HepG2 (cell line): ENCODE results near the gene EPHA4. TPM values are rescaled to one million over a fixed set of nuclear protein-coding genes. Genes with fewer than 3 reads are reported as not detected.

Source experiments
- ATAC-seq: fragments of 200-7000 bp; cut with Tn5 transposase; 3 replicates; pipeline ENCODE4 v1.9.1; 2020; ENCODE audit warnings: mild to moderate bottlenecking, moderate library complexity
- BruUV-seq: library from RNA; stranded (reverse); fragments of 400-500 nt; replicated peaks from 2 replicates; lab custom pipeline; 2021; lab: Mats Ljungman, UMichigan
- CTCF ChIA-PET: fragments of 300-600 bp; formaldehyde crosslinking; extraction: SDS; loops from one replicate; lab custom pipeline; 2021; ENCODE audit warnings: low total read pairs, inconsistent platforms, low intra/inter-chr PET ratio; lab: Yijun Ruan, JAX
- POLR2A ChIA-PET: fragments of 350-600 bp; sonication (Branson Sonifier 250); formaldehyde crosslinking; loops from one replicate; lab custom pipeline; 2020; ENCODE audit warnings: antibody characterized with exemption, inconsistent platforms; lab: Yijun Ruan, JAX
- DNase-seq: peaks from one replicate; pipeline ENCODE4 v3.0.0-alpha.2; 2015; ENCODE audit warnings: low spot score
- FAIRE-seq: peaks from 3 replicates; lab custom pipeline; 2011; peaks lifted over from hg19 to GRCh38; lab: Jason Lieb, UNC
- H2AFZ ChIP-seq: one replicate; pipeline ENCODE4 v1.6.1; 2011; ENCODE audit warnings: low read length, inconsistent platforms
- H3K27ac ChIP-seq: fragments of 300-600 bp; 3 replicates; pipeline ENCODE4 v1.8.0; 2011; ENCODE audit warnings: mixed run types, mild to moderate bottlenecking, mixed read lengths, low read length, inconsistent platforms; ENCODE audit not compliant: insufficient read depth; ENCODE audit errors: extremely low read length
- H3K27me3 ChIP-seq, 2 experiments: fragments of 200-600 bp in 1 of 2; 2 replicates in 1 of 2; 3 replicates in 1 of 2; pipeline versions ENCODE4 v1.6.0 to v1.8.0; 2011; ENCODE audit warnings: low read length in 2 of 2, mild to moderate bottlenecking in 2 of 2, moderate library complexity in 2 of 2, inconsistent platforms in 1 of 2; ENCODE audit not compliant: insufficient read depth in 2 of 2, control insufficient read depth in 1 of 2
- H3K36me3 ChIP-seq, 2 experiments: fragments of 200-600 bp in 1 of 2; replicated peaks in 1 of 2; 2 replicates in 1 of 2; 3 replicates in 1 of 2; pipeline versions ENCODE4 v1.5.1 to v1.8.0; 2011; ENCODE audit warnings: low read length in 2 of 2, inconsistent platforms in 1 of 2; ENCODE audit not compliant: insufficient read depth in 2 of 2, control insufficient read depth in 1 of 2
- H3K4me1 ChIP-seq: 2 replicates; pipeline ENCODE4 v1.5.1; 2012; ENCODE audit warnings: low read length, inconsistent platforms; ENCODE audit not compliant: insufficient read depth
- H3K4me2 ChIP-seq: 2 replicates; pipeline ENCODE4 v1.6.0; 2011; ENCODE audit warnings: low read depth, low read length, inconsistent platforms
- H3K4me3 ChIP-seq, 3 experiments: fragments of 200-600 bp in 1 of 3; sonication (generic), shearing (Covaris generic) in 1 of 3; replicated peaks in 1 of 3; 2 replicates each; pipeline ENCODE4 v1.5.1; 2011 to 2016; ENCODE audit warnings: low read length in 3 of 3, inconsistent platforms in 2 of 3, low read depth in 2 of 3, mild to moderate bottlenecking in 2 of 3, control low read depth in 1 of 3, mixed read lengths in 1 of 3; ENCODE audit not compliant: insufficient read depth in 1 of 3
- H3K79me2 ChIP-seq: one replicate; pipeline ENCODE4 v1.6.1; 2011; ENCODE audit warnings: low read length, inconsistent platforms; ENCODE audit not compliant: insufficient read depth
- H3K9ac ChIP-seq: 2 replicates; pipeline ENCODE4 v1.6.0; 2011; ENCODE audit warnings: mild to moderate bottlenecking, low read depth, low read length, inconsistent platforms; ENCODE audit not compliant: insufficient read depth
- H3K9me3 ChIP-seq: 2 replicates; pipeline ENCODE4 v1.5.1; 2012; ENCODE audit warnings: mild to moderate bottlenecking, low read length
- H4K20me1 ChIP-seq: 2 replicates; pipeline ENCODE4 v1.6.0; 2011; ENCODE audit warnings: inconsistent platforms, mild to moderate bottlenecking, low read length, moderate library complexity; ENCODE audit not compliant: insufficient read depth
- HHEX ChIP-seq: IDR thresholded peaks from 2 replicates; pipeline ENCODE4 v1.6.1; 2016; ENCODE audit warnings: control low read depth
- JUNB ChIP-seq: sonication (generic); formaldehyde crosslinking; IDR thresholded peaks from 2 replicates; pipeline ENCODE4 v1.8.0; 2022; ENCODE audit warnings: missing genetic modification reagents, mild to moderate bottlenecking, borderline replicate concordance
- KAT7 ChIP-seq: IDR thresholded peaks from 2 replicates; pipeline ENCODE4 v1.6.1; 2018; ENCODE audit warnings: borderline replicate concordance, missing compliant biosample characterization
- KLF16 ChIP-seq, 2 experiments: sonication (generic) in 1 of 2; formaldehyde crosslinking in 1 of 2; IDR thresholded peaks; 2 replicates each; pipeline versions ENCODE4 v1.6.1 to v1.8.0; 2016 to 2023; ENCODE audit warnings: missing genetic modification reagents in 2 of 2, missing compliant biosample characterization in 1 of 2
- ONECUT2 ChIP-seq: sonication (generic); formaldehyde crosslinking; IDR thresholded peaks from 2 replicates; pipeline ENCODE4 v1.4.0; 2020; ENCODE audit warnings: missing genetic modification reagents
- PLRG1 ChIP-seq: fragments of 450-650 bp; conservative IDR thresholded peaks from 2 replicates; pipeline ENCODE4 v1.6.1; 2016
- RCOR2 ChIP-seq: IDR thresholded peaks from 2 replicates; pipeline ENCODE4 v1.6.1; 2016; ENCODE audit warnings: missing biosample characterization, missing genetic modification reagents
- SIX1 ChIP-seq: sonication (generic); formaldehyde crosslinking; IDR thresholded peaks from 2 replicates; pipeline ENCODE4 v1.4.0; 2020; ENCODE audit warnings: missing genetic modification reagents, borderline replicate concordance
- ZNF331 ChIP-seq: sonication (generic); formaldehyde crosslinking; IDR thresholded peaks from 2 replicates; pipeline ENCODE4 v1.4.0; 2020; ENCODE audit warnings: missing genetic modification reagents
- ZNF777 ChIP-seq: sonication (generic); formaldehyde crosslinking; IDR thresholded peaks from 2 replicates; pipeline ENCODE4 v1.4.0; 2020; ENCODE audit warnings: missing genetic modification reagents
- WGBS: methylation state at CpG from one replicate; pipeline ENCODE4 v1.1.6; 2017; ENCODE audit warnings: low lambda C conversion rate; 5-methylcytosine and 5-hydroxymethylcytosine counted together
- in situ Hi-C: cut with HindIII; loops from 2 replicates; pipeline ENCODE4 v1.10.0; 2017; ENCODE audit warnings: low pct_unique_long_range_greater_than_20kb; ENCODE audit not compliant: extremely low pct_ligation_motif_present
- intact Hi-C: fragments of 100-400 bp; cut with micrococcal nuclease; formaldehyde crosslinking; loops from one replicate; pipeline ENCODE4 v1.10.0; 2022; ENCODE audit not compliant: unreplicated experiment
- polyA plus RNA-seq, 8 experiments: library from polyadenylated mRNA; depleted of rRNA in 3 of 8; stranded (reverse) in 7 of 8; unstranded in 1 of 8; fragments of >200 nt; fragmentation: Illumina TruSeq in 4 of 8; extraction: Trizol in 4 of 8; gene quantifications; 2 replicates each; pipeline versions ENCODE4 v1.2.1 to v1.2.3, GENCODE V29; 2011 to 2016; ENCODE audit warnings: low read depth in 4 of 8, missing spikeins in 1 of 8, mixed read lengths in 1 of 8; ENCODE audit not compliant: insufficient read depth in 1 of 8
- total RNA-seq, 5 experiments: library from RNA; depleted of rRNA; stranded (reverse); fragments of >200 nt; fragmentation: Illumina TruSeq; extraction: Trizol; gene quantifications; 2 replicates each; pipeline ENCODE4 v1.2.3, GENCODE V29; 2016; ENCODE audit warnings: low read depth in 1 of 5
- TF ChIP-seq, protein P1 (sequence below): sonication (generic); formaldehyde crosslinking; IDR thresholded peaks from 2 replicates; pipeline ENCODE4 v1.8.0; 2022; ENCODE audit warnings: low read depth, missing genetic modification reagents
- TF ChIP-seq, protein P2 (sequence below): sonication (generic); formaldehyde crosslinking; IDR thresholded peaks from 2 replicates; pipeline ENCODE4 v1.4.0; 2020; ENCODE audit warnings: mild to moderate bottlenecking, missing genetic modification reagents
- TF ChIP-seq, protein P3 (sequence below): sonication (generic); formaldehyde crosslinking; IDR thresholded peaks from 2 replicates; pipeline ENCODE4 v1.4.0; 2020; ENCODE audit warnings: mild to moderate bottlenecking, missing genetic modification reagents
- TF ChIP-seq, protein P4 (sequence below): sonication (generic); formaldehyde crosslinking; IDR thresholded peaks from 2 replicates; pipeline ENCODE4 v1.4.0; 2020; ENCODE audit warnings: low read depth, missing genetic modification reagents
- TF ChIP-seq, protein P5 (sequence below): sonication (generic); formaldehyde crosslinking; IDR thresholded peaks from 2 replicates; pipeline ENCODE4 v1.5.0; 2020; ENCODE audit warnings: missing genetic modification reagents

EPHA4 gene
- total and polyA plus RNA-seq, 2 of the 13 experiments (the other 11 are each of a cell fraction or from before 2014, with no cell fraction given) = not detected

DNA sequence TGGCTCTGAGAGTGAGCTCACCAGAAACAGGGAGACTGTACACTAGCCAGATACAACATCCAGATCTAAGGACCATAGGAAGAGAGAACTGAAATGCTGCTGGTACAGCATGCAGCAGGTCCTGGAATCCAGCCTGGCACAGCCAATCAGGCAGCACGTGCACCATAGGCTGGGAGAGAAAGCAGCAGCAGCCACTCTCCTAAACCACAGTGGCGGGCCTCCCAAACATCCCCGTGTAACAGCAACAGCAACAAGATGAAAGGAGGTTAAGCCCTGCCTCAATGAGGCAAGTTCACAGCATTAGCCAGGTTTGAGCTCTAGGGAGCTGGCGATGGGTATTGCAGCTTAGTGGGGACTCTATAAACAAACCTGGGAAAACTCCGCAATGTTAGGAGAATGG, 192.0 kb downstream of the EPHA4 start:
- H2AFZ ChIP-seq = no peak overlapping the region
- DNase-seq = no peak

DNA sequence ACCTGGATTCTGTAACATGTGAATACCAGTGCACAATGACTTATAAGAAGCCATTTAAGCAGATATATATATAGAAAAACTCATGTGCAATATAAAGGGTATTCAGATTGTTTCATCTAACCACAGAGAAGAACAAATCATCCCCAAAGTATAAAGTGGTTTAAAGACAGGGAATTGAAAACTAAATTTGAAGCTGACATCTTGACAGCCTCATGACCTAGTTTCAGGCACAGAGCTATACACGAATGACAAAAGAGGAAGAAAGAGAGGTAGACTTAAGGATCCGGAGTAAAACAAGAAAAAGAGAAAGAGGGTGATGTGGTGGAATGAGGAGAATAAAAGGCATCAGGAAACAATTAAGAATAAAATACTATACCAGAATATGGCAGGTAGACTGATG, 194.5 kb downstream of the EPHA4 start:
- no peak overlapping the region for H3K4me2 ChIP-seq
- in situ Hi-C loops = no loop called here
- ChIA-PET CTCF (no interaction called here), POLR2A (no interaction called here)
- H3K27ac ChIP-seq = no peak overlapping the region
- no peaks in the 10 kb centered on the region for H3K79me2 ChIP-seq
- H3K4me1 ChIP-seq = no peaks in the 10 kb centered on the region
- H4K20me1 ChIP-seq = no peaks in the 10 kb centered on the region
- H2AFZ ChIP-seq = no peak overlapping the region
- BruUV-seq = no TSS peak
- TF ChIP-seq, protein P1, sequence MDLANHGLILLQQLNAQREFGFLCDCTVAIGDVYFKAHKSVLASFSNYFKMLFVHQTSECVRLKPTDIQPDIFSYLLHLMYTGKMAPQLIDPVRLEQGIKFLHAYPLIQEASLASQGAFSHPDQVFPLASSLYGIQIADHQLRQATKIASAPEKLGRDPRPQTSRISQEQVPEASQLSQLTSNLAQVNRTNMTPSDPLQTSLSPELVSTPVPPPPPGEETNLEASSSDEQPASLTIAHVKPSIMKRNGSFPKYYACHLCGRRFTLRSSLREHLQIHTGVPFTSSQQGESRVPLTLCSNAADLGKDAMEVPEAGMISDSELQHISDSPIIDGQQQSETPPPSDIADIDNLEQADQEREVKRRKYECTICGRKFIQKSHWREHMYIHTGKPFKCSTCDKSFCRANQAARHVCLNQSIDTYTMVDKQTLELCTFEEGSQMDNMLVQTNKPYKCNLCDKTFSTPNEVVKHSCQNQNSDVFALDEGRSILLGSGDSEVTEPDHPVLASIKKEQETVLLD (CRISPR knock-in tag) = no peak
- no peak for TF ChIP-seq RCOR2 (CRISPR knock-in tag)
- TF ChIP-seq ZNF777 (CRISPR knock-in tag) = no peak
- TF ChIP-seq, protein P2, sequence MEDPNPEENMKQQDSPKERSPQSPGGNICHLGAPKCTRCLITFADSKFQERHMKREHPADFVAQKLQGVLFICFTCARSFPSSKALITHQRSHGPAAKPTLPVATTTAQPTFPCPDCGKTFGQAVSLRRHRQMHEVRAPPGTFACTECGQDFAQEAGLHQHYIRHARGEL (CRISPR knock-in tag) = no peak
- no peak for TF ChIP-seq KAT7 (CRISPR knock-in tag)
- TF ChIP-seq SIX1 (CRISPR knock-in tag) = no peak
- TF ChIP-seq, protein P3, sequence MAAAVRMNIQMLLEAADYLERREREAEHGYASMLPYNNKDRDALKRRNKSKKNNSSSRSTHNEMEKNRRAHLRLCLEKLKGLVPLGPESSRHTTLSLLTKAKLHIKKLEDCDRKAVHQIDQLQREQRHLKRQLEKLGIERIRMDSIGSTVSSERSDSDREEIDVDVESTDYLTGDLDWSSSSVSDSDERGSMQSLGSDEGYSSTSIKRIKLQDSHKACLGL = no peak
- TF ChIP-seq, protein P4, sequence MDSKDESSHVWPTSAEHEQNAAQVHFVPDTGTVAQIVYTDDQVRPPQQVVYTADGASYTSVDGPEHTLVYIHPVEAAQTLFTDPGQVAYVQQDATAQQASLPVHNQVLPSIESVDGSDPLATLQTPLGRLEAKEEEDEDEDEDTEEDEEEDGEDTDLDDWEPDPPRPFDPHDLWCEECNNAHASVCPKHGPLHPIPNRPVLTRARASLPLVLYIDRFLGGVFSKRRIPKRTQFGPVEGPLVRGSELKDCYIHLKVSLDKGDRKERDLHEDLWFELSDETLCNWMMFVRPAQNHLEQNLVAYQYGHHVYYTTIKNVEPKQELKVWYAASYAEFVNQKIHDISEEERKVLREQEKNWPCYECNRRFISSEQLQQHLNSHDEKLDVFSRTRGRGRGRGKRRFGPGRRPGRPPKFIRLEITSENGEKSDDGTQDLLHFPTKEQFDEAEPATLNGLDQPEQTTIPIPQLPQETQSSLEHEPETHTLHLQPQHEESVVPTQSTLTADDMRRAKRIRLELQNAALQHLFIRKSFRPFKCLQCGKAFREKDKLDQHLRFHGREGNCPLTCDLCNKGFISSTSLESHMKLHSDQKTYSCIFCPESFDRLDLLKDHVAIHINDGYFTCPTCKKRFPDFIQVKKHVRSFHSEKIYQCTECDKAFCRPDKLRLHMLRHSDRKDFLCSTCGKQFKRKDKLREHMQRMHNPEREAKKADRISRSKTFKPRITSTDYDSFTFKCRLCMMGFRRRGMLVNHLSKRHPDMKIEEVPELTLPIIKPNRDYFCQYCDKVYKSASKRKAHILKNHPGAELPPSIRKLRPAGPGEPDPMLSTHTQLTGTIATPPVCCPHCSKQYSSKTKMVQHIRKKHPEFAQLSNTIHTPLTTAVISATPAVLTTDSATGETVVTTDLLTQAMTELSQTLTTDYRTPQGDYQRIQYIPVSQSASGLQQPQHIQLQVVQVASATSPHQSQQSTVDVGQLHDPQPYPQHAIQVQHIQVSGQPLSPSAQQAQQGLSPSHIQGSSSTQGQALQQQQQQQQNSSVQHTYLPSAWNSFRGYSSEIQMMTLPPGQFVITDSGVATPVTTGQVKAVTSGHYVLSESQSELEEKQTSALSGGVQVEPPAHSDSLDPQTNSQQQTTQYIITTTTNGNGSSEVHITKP (CRISPR knock-in tag) = no peak
- TF ChIP-seq JUNB (CRISPR knock-in tag) = no peak
- no peak for ATAC-seq
- no peaks in the 10 kb centered on the region for H3K36me3 ChIP-seq
- H3K27me3 ChIP-seq = no peaks in the 10 kb centered on the region; a peak in 1 of 5 replicates
- intact Hi-C loops = no loop called here
- H3K9ac ChIP-seq = no peak overlapping the region
- FAIRE-seq = no peak
- no peaks in the 10 kb centered on the region for H3K9me3 ChIP-seq
- 0% methylated on average over 2 of the region's 2 CpGs for WGBS
- DNase-seq = no peak
- no peak overlapping the region for H3K4me3 ChIP-seq

More for the DNA sequence above, 192.0 kb downstream of the EPHA4 start:
- H3K9me3 ChIP-seq = no peaks in the 10 kb centered on the region
- no peaks in the 10 kb centered on the region for H3K4me1 ChIP-seq
- H4K20me1 ChIP-seq = no peaks in the 10 kb centered on the region
- POLR2A ChIA-PET = no interaction called here
- H3K36me3 ChIP-seq = no peaks in the 10 kb centered on the region
- intact Hi-C loops = no loop called here
- in situ Hi-C loops = no loop called here
- no peak for TF ChIP-seq ONECUT2 (CRISPR knock-in tag)
- no peak for TF ChIP-seq PLRG1
- no peak for TF ChIP-seq HHEX (CRISPR knock-in tag)
- no peak for TF ChIP-seq ZNF331 (CRISPR knock-in tag)
- TF ChIP-seq KLF16 (CRISPR knock-in tag; IDR thresholded peaks at IDR 0.05) = no peak
- TF ChIP-seq, protein P5, sequence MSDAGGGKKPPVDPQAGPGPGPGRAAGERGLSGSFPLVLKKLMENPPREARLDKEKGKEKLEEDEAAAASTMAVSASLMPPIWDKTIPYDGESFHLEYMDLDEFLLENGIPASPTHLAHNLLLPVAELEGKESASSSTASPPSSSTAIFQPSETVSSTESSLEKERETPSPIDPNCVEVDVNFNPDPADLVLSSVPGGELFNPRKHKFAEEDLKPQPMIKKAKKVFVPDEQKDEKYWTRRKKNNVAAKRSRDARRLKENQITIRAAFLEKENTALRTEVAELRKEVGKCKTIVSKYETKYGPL (CRISPR knock-in tag) = no peak
- CTCF ChIA-PET = no interaction called here
- FAIRE-seq (no peak), ATAC-seq (peak; percentile 40; the same call in 1 of the 3 replicates)
- H3K27me3 ChIP-seq = no peaks in the 10 kb centered on the region
- H3K4me2 ChIP-seq = no peak overlapping the region
- BruUV-seq = no TSS peak
- H3K4me3 ChIP-seq = no peak overlapping the region
- H3K27ac ChIP-seq = no peak overlapping the region
- WGBS = 17% methylated on average over 4 of the region's 5 CpGs
- no peak overlapping the region for H3K9ac ChIP-seq
- H3K79me2 ChIP-seq = no peaks in the 10 kb centered on the region
